ENCODE results near the gene ILF3. TPM values are rescaled to one million over a fixed set of nuclear protein-coding genes. Genes with fewer than 3 reads are reported as not detected.

Gene ILF3
- total RNA-seq, 2 experiments from 2014 or later: 433 to 570 TPM

- H3K9me3 Mint-ChIP-seq (ENCODE audit: low read depth): no peaks in the 10 kb centered on the region
- ATAC-seq: no peak
- no peak for DNase-seq
- H3K4me1 Mint-ChIP-seq: no peaks in the 10 kb centered on the region
- no peaks in the 10 kb centered on the region for H3K27me3 Mint-ChIP-seq
- peaks cover 72% of the 10 kb centered on the region for H3K36me3 Mint-ChIP-seq (ENCODE audit: low read depth)
- H3K27ac Mint-ChIP-seq: no peak overlapping the region
- POLR2A ChIA-PET: no interaction called here
- intact Hi-C loops (cut with DNase I, micrococcal nuclease): loop anchor here in 1 of 2 experiments (10.0 kb wide), 1 partner anchor 533 kb away; no protein-coding TSS in a partner anchor
- CTCF ChIA-PET: no interaction called here
- no peak overlapping the region for H3K4me3 Mint-ChIP-seq
These were observed 23.6 kb downstream of the ILF3 start for GRCh38 chr19:10677751-10678150.

- ATAC-seq (no peak), DNase-seq (no peak)
- Mint-ChIP-seq H3K27ac (no peak overlapping the region), H3K4me3 (no peak overlapping the region), H3K4me1 (no peaks in the 10 kb centered on the region), H3K9me3 (ENCODE audit: low read depth) (no peaks in the 10 kb centered on the region), H3K36me3 (ENCODE audit: low read depth) (peaks cover 65% of the 10 kb centered on the region), H3K27me3 (no peaks in the 10 kb centered on the region)
- ChIA-PET POLR2A (no interaction called here), CTCF (no interaction called here)
- intact Hi-C loops (cut with DNase I, micrococcal nuclease): loop anchor here in 1 of 2 experiments (10.0 kb wide), 1 partner anchor 534 kb away; no protein-coding TSS in a partner anchor
These were observed 24.7 kb downstream of the ILF3 start for GRCh38 chr19:10678813-10679212.

DNA sequence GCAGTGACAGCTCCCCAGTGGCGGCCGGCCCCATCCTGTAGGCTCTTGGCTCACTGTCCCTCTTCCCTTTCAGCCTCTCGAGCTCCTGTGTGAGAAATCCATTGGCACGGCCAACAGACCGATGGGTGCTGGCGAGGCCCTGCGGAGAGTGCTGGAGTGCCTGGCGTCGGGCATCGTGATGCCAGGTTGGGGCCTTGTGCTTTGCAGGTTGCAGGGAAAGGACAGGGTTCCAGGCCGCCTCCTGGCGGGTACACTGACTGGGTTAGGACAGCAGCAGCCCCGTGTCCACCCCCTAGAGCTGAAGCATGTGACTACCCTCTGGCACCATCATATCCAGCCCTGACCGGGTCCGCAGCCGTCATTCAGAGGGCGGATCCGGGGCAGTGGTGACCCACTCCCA, 25.6 kb downstream of the ILF3 start:
- intact Hi-C loops (cut with DNase I, micrococcal nuclease): loop anchor here in 1 of 2 experiments (10.0 kb wide), 1 partner anchor 535 kb away; no protein-coding TSS in a partner anchor
- H3K9me3 Mint-ChIP-seq (ENCODE audit: low read depth): no peaks in the 10 kb centered on the region
- H3K4me1 Mint-ChIP-seq: no peaks in the 10 kb centered on the region
- CTCF ChIA-PET: interaction anchor here (0.7 to 1.4 kb wide), 2 partner anchors 36 to 62 kb away, joined by 3 read pairs; no protein-coding TSS in a partner anchor
- H3K4me3 Mint-ChIP-seq: no peak overlapping the region
- H3K27ac Mint-ChIP-seq: no peak overlapping the region
- DNase-seq (no peak), ATAC-seq (no peak)
- H3K27me3 Mint-ChIP-seq: no peaks in the 10 kb centered on the region
- POLR2A ChIA-PET: no interaction called here
- H3K36me3 Mint-ChIP-seq (ENCODE audit: low read depth): peaks cover 71% of the 10 kb centered on the region

GRCh38 chr19:10680545-10681135, 26.5 kb downstream of the ILF3 start:
- DNase-seq (no peak), ATAC-seq (no peak)
- CTCF ChIA-PET: interaction anchor here (0.6 to 1.4 kb wide), 3 partner anchors 12 to 78 kb away, joined by 3 read pairs; no protein-coding TSS in a partner anchor
- no peaks in the 10 kb centered on the region for H3K4me1 Mint-ChIP-seq
- intact Hi-C loops (cut with DNase I, micrococcal nuclease): no loop called here
- no peak overlapping the region for H3K27ac Mint-ChIP-seq
- H3K36me3 Mint-ChIP-seq (ENCODE audit: low read depth): peaks cover 70% of the 10 kb centered on the region
- no peaks in the 10 kb centered on the region for H3K9me3 Mint-ChIP-seq (ENCODE audit: low read depth)
- no peaks in the 10 kb centered on the region for H3K27me3 Mint-ChIP-seq
- no peak overlapping the region for H3K4me3 Mint-ChIP-seq
- POLR2A ChIA-PET: interaction anchor here (0.8 to 1.6 kb wide), 2 partner anchors 13 to 15 kb away, joined by 3 to 4 read pairs; no protein-coding TSS in a partner anchor

- ChIA-PET CTCF (interaction anchor here (0.9 to 1.2 kb wide), 5 partner anchors 11 to 172 kb away, joined by 3 to 5 read pairs (median 4); no protein-coding TSS in a partner anchor), POLR2A (interaction anchor here (0.7 to 1.6 kb wide), 3 partner anchors 14 to 36 kb away, joined by 3 to 4 read pairs (median 3); no protein-coding TSS in a partner anchor)
- no peak overlapping the region for H3K27ac Mint-ChIP-seq
- peaks cover 69% of the 10 kb centered on the region for H3K36me3 Mint-ChIP-seq (ENCODE audit: low read depth)
- H3K9me3 Mint-ChIP-seq (ENCODE audit: low read depth): no peaks in the 10 kb centered on the region
- no peak for DNase-seq
- H3K27me3 Mint-ChIP-seq: no peaks in the 10 kb centered on the region
- no peak for ATAC-seq
- intact Hi-C loops (cut with DNase I, micrococcal nuclease): no loop called here
- H3K4me3 Mint-ChIP-seq: no peak overlapping the region
- no peaks in the 10 kb centered on the region for H3K4me1 Mint-ChIP-seq
These were observed 27.5 kb downstream of the ILF3 start for GRCh38 chr19:10681658-10682057.

DNA sequence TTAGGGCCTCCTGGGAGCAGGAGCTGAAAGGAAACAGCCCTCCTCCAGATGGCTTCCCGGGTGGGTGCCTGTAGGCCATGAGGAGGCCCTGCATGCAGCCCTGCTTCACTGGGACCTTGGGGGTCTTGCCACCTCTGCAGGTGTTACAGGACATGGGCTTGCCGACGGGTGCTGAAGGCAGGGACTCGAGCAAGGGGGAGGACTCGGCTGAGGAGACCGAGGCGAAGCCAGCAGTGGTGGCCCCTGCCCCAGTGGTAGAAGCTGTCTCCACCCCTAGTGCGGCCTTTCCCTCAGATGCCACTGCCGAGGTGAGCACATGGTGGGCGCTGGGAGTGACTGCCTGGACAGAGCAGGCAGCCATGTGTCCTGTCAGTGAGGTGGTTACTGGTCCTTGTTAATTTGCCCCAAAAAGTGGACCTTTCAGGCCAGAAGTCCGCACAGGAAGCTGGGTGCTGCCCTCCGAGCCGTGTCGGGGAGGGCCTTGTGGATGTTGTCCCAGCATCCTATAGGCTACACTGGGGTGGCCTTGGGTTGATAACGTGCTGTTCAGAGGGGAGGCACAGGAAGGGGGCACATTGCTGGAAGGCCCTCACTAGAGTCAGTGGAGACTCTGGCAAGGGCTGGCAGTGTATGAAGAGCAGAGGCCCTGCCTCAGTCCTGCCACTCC, 28.4 kb downstream of the ILF3 start:
- ChIA-PET POLR2A (interaction anchor here (0.7 kb wide), 1 partner anchor 35 kb away, joined by 3 read pairs; no protein-coding TSS in a partner anchor), CTCF (interaction anchor here (1.1 to 1.2 kb wide), 3 partner anchors 12 to 102 kb away, joined by 3 to 4 read pairs (median 4); no protein-coding TSS in a partner anchor)
- peaks cover 62% of the 10 kb centered on the region for H3K36me3 Mint-ChIP-seq (ENCODE audit: low read depth)
- no peak overlapping the region for H3K27ac Mint-ChIP-seq
- no peak for ATAC-seq
- no peak overlapping the region for H3K4me3 Mint-ChIP-seq
- H3K4me1 Mint-ChIP-seq: no peaks in the 10 kb centered on the region
- no peaks in the 10 kb centered on the region for H3K27me3 Mint-ChIP-seq
- H3K9me3 Mint-ChIP-seq (ENCODE audit: low read depth): no peaks in the 10 kb centered on the region
- DNase-seq: no peak
- intact Hi-C loops (cut with DNase I, micrococcal nuclease): no loop called here

DNA sequence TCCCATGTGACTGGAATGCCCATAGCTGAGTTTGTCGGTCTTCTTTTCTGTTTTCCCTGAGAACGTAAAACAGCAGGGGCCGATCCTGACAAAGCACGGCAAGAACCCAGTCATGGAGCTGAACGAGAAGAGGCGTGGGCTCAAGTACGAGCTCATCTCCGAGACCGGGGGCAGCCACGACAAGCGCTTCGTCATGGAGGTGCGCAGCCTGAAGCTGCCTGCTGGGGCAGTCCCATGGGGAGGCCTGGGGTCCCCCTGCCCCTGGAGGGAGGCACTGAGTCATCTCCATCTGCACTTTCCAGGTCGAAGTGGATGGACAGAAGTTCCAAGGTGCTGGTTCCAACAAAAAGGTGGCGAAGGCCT, 28.9 kb downstream of the ILF3 start:
- CTCF ChIA-PET: interaction anchor here (1.1 kb wide), 1 partner anchor 103 kb away, joined by 3 read pairs; no protein-coding TSS in a partner anchor
- no peak for DNase-seq
- Mint-ChIP-seq H3K4me1 (no peaks in the 10 kb centered on the region), H3K4me3 (no peak overlapping the region), H3K27me3 (no peaks in the 10 kb centered on the region), H3K36me3 (ENCODE audit: low read depth) (peaks cover 61% of the 10 kb centered on the region), H3K27ac (no peak overlapping the region), H3K9me3 (ENCODE audit: low read depth) (no peaks in the 10 kb centered on the region)
- POLR2A ChIA-PET: no interaction called here
- intact Hi-C loops (cut with DNase I, micrococcal nuclease): no loop called here
- ATAC-seq: no peak

DNA sequence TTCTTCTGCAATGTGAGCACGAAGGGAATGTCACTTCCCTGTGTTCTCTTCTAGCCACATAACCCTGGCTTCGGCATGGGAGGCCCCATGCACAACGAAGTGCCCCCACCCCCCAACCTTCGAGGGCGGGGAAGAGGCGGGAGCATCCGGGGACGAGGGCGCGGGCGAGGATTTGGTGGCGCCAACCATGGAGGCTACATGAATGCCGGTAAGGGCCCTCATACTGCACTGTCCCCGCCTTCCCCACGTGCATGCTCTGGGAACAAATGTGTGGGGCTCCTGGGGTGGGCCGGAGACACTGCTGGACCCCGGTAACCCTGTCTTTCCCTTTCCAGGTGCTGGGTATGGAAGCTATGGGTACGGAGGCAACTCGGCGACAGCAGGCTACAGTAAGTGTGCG, 29.4 kb downstream of the ILF3 start:
- POLR2A ChIA-PET: no interaction called here

DNA sequence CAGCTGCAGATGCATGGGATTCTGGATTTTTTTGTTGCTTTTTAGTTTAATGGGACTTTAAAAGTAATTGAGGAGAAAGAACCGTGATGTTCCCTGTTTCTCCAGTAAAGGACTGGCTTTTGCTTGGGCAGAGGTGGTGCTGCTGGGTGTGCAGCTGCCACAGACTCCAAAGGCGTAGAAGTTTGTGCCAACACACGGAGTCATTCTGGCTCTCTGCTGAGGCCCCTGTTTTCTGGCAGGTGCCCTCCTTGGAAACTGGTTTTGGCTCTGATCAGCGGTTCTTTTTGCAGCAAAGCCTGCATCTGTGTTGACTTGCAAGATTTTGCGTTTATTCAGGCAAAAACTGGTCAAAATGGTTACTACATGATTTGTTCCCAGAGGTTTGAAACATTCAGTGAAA, 31.1 kb downstream of the ILF3 start:
- POLR2A ChIA-PET: no interaction called here
- no peak overlapping the region for H3K4me3 Mint-ChIP-seq
- ATAC-seq (no peak), DNase-seq (no peak)
- H3K27me3 Mint-ChIP-seq: no peaks in the 10 kb centered on the region
- peaks cover 57% of the 10 kb centered on the region for H3K36me3 Mint-ChIP-seq (ENCODE audit: low read depth)
- H3K27ac Mint-ChIP-seq: no peak overlapping the region
- H3K4me1 Mint-ChIP-seq: no peaks in the 10 kb centered on the region
- no peaks in the 10 kb centered on the region for H3K9me3 Mint-ChIP-seq (ENCODE audit: low read depth)
- CTCF ChIA-PET: interaction anchor here (0.8 kb wide), 1 partner anchor 104 kb away, joined by 4 read pairs; no protein-coding TSS in a partner anchor
- intact Hi-C loops (cut with DNase I, micrococcal nuclease): no loop called here

More for the DNA sequence above, 29.4 kb downstream of the ILF3 start:
- peaks cover 59% of the 10 kb centered on the region for H3K36me3 Mint-ChIP-seq (ENCODE audit: low read depth)
- no peaks in the 10 kb centered on the region for H3K4me1 Mint-ChIP-seq
- no peak overlapping the region for H3K27ac Mint-ChIP-seq
- CTCF ChIA-PET: interaction anchor here (1.1 kb wide), 1 partner anchor 103 kb away, joined by 3 read pairs; no protein-coding TSS in a partner anchor
- ATAC-seq (no peak), DNase-seq (no peak)
- H3K4me3 Mint-ChIP-seq: no peak overlapping the region
- intact Hi-C loops (cut with DNase I, micrococcal nuclease): no loop called here
- H3K27me3 Mint-ChIP-seq: no peaks in the 10 kb centered on the region
- no peaks in the 10 kb centered on the region for H3K9me3 Mint-ChIP-seq (ENCODE audit: low read depth)

DNA sequence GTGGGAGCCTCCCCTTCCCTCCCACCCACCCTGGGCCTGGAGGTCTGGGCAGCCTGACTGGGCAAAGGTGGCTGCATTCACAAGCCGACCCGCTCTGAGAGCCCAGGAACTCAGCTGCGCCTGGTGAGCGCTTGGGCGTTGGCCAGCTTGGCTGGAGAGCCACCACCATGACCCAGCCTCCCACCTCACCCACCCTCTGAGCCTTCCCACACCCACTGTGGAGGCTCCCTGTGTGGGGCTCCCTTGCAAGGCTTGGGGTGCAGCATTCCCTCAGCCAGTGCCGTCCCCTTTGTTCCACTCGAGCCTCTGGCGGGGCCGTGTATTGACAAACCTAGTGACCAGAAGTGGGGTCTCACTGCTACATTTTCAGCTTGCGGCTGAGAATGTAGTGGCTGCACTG, 32.0 kb downstream of the ILF3 start:
- no peak overlapping the region for H3K4me3 Mint-ChIP-seq
- intact Hi-C loops (cut with DNase I, micrococcal nuclease): no loop called here
- CTCF ChIA-PET: no interaction called here
- DNase-seq (no peak), ATAC-seq (no peak)
- POLR2A ChIA-PET: no interaction called here
- H3K9me3 Mint-ChIP-seq (ENCODE audit: low read depth): no peaks in the 10 kb centered on the region
- peaks cover 54% of the 10 kb centered on the region for H3K36me3 Mint-ChIP-seq (ENCODE audit: low read depth)
- no peaks in the 10 kb centered on the region for H3K27me3 Mint-ChIP-seq
- no peaks in the 10 kb centered on the region for H3K4me1 Mint-ChIP-seq
- no peak overlapping the region for H3K27ac Mint-ChIP-seq

DNA sequence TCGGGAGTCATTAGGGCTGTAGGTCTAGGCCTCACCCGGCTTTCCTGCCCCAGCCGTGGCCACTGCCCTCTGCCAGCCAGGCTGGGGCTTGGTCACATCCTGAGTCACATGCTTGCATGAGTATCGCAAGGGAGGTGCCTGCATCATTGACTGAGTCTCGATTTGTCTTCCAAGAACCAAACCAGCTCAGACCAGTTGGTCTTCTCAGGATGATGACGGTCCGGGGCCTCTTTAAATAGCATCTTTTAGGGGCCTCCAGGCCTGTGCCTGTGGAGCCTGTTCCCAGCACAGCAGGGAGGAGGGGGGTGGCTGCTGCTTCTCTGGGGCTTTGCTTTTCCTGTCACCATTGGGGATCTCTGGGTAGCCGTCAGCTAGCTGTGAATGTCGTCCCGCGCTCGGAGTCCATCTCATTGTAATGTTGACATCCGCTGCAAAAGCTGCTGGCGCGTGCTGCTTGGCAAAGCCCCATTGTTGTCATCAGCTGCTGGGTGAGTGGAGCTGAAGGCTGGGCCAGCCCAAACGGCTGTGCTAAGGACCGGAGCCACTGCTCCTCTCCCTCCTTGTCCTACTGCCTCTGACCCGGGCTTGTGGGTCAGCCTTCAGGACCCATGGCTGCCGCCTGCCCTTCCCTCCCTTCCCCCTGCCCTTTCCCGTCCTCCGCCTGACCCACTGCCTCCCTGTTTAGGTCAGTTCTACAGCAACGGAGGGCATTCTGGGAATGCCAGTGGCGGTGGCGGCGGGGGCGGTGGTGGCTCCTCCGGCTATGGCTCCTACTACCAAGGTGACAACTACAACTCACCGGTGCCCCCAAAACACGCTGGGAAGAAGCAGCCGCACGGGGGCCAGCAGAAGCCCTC, 32.7 kb downstream of the ILF3 start:
- no peak for ATAC-seq
- POLR2A ChIA-PET: interaction anchor here (0.5 kb wide), 1 partner anchor 28 kb away, joined by 3 read pairs; no protein-coding TSS in a partner anchor
- H3K36me3 Mint-ChIP-seq (ENCODE audit: low read depth): peaks cover 54% of the 10 kb centered on the region
- CTCF ChIA-PET: interaction anchor here (1.0 kb wide), 1 partner anchor 11 kb away, joined by 7 read pairs; no protein-coding TSS in a partner anchor
- no peaks in the 10 kb centered on the region for H3K27me3 Mint-ChIP-seq
- no peak for DNase-seq
- no peak overlapping the region for H3K27ac Mint-ChIP-seq
- no peak overlapping the region for H3K4me3 Mint-ChIP-seq
- no peaks in the 10 kb centered on the region for H3K9me3 Mint-ChIP-seq (ENCODE audit: low read depth)
- no peaks in the 10 kb centered on the region for H3K4me1 Mint-ChIP-seq
- intact Hi-C loops (cut with DNase I, micrococcal nuclease): no loop called here

Data from activated CD4-positive, alpha-beta T cell treated with anti-CD3 and anti-CD28 coated beads for 36 hours (primary cell).